K562 (cell line): ENCODE data around the gene DNAJB12. TPM values are rescaled to one million over a fixed set of nuclear protein-coding genes. Genes with fewer than 3 reads are reported as not detected.

Experiments
- ATAC-seq: fragments of 200-7000 bp; cut with Tn5 transposase; 3 replicates; pipeline ENCODE4 v1.9.1; 2020; ENCODE audit warnings: moderate library complexity
- BruUV-seq: library from RNA; stranded (reverse); fragments of 400-500 nt; replicated peaks from 2 replicates; lab custom pipeline; 2021; lab: Mats Ljungman, UMichigan
- CTCF ChIA-PET: fragments of 300-600 bp; formaldehyde crosslinking; extraction: SDS; loops from one replicate; lab custom pipeline; 2021; ENCODE audit warnings: low intra/inter-chr PET ratio; lab: Yijun Ruan, JAX
- POLR2A ChIA-PET: fragments of 300-600, 350-650 bp; sonication (Branson Sonifier 250); formaldehyde crosslinking; extraction: SDS; loops from one replicate; lab custom pipeline; 2021; ENCODE audit warnings: antibody characterized with exemption, inconsistent platforms; lab: Yijun Ruan, JAX
- DNase-seq, 4 experiments: peaks; one replicate each; pipeline versions ENCODE4 v3.0.0 to v3.0.0-alpha.2; 2011 to 2018; ENCODE audit warnings: low spot score in 3 of 4, mixed read lengths in 3 of 4; ENCODE audit errors: extremely low read depth in 1 of 4
- FAIRE-seq: peaks from 2 replicates; lab custom pipeline; 2011; peaks lifted over from hg19 to GRCh38; lab: Jason Lieb, UNC
- H2AFZ ChIP-seq: 2 replicates; pipeline ENCODE4 v1.6.0; 2011; ENCODE audit warnings: low read depth, low read length, control low read depth, inconsistent platforms
- H3K27ac ChIP-seq: fragments of 200-600 bp; 3 replicates; pipeline ENCODE4 v1.8.0; 2011; ENCODE audit warnings: low read depth, mild to moderate bottlenecking, control low read depth, inconsistent platforms, low read length, moderate library complexity, mixed read lengths; ENCODE audit errors: extremely low read depth
- H3K27me3 ChIP-seq, 2 experiments: fragments of 300-600 bp in 1 of 2; 2 replicates in 1 of 2; 3 replicates in 1 of 2; pipeline versions ENCODE4 v1.6.0 to v1.8.0; 2011; ENCODE audit warnings: inconsistent platforms in 2 of 2, low read length in 2 of 2, mild to moderate bottlenecking in 1 of 2, mixed read lengths in 1 of 2, moderate library complexity in 1 of 2; ENCODE audit not compliant: control insufficient read depth in 2 of 2, insufficient read depth in 2 of 2
- H3K36me3 ChIP-seq: fragments of 300-600 bp; 3 replicates; pipeline ENCODE4 v1.8.0; 2011; ENCODE audit warnings: mild to moderate bottlenecking, low read length, inconsistent platforms; ENCODE audit not compliant: control insufficient read depth, insufficient read depth
- H3K4me1 ChIP-seq, 2 experiments: fragments of 200-600 bp in 1 of 2; replicated peaks in 1 of 2; 2 replicates in 1 of 2; 3 replicates in 1 of 2; pipeline versions ENCODE4 v1.5.1 to v1.8.0; 2011; ENCODE audit warnings: inconsistent platforms in 2 of 2, low read length in 2 of 2, mild to moderate bottlenecking in 1 of 2, mixed read lengths in 1 of 2, moderate library complexity in 1 of 2; ENCODE audit not compliant: control insufficient read depth in 2 of 2, insufficient read depth in 2 of 2
- H3K4me2 ChIP-seq: 2 replicates; pipeline ENCODE4 v1.6.1; 2011; ENCODE audit warnings: low read length, control low read depth, inconsistent platforms, mixed read lengths; ENCODE audit not compliant: insufficient read depth
- H3K4me3 ChIP-seq: fragments of 200-600 bp; sonication (generic), shearing (Covaris generic); 2 replicates; pipeline ENCODE4 v1.5.1; 2016; ENCODE audit warnings: control low read depth, inconsistent platforms
- H3K79me2 ChIP-seq: fragments of 200-600 bp; 3 replicates; pipeline ENCODE4 v1.8.0; 2011; ENCODE audit warnings: low read length, inconsistent platforms; ENCODE audit not compliant: control insufficient read depth, insufficient read depth
- H3K9ac ChIP-seq, 2 experiments: 2 replicates each; pipeline versions ENCODE4 v1.6.0 to v1.6.1; 2011; ENCODE audit warnings: low read depth in 2 of 2, low read length in 2 of 2, control low read depth in 1 of 2, inconsistent platforms in 1 of 2, mild to moderate bottlenecking in 1 of 2, mixed read lengths in 1 of 2; ENCODE audit not compliant: insufficient read depth in 1 of 2
- H3K9me1 ChIP-seq: one replicate; pipeline ENCODE4 v1.6.0; 2011; ENCODE audit warnings: inconsistent platforms, mild to moderate bottlenecking, low read length, moderate library complexity; ENCODE audit not compliant: control insufficient read depth, insufficient read depth
- H3K9me3 ChIP-seq: replicated peaks from 2 replicates; pipeline ENCODE4 v1.5.1; 2011; ENCODE audit warnings: low read depth, low read length, inconsistent platforms; ENCODE audit not compliant: control insufficient read depth, insufficient read depth
- H4K20me1 ChIP-seq: replicated peaks from 2 replicates; pipeline ENCODE4 v1.6.1; 2011; ENCODE audit warnings: low read length, inconsistent platforms, mixed read lengths; ENCODE audit not compliant: control insufficient read depth, insufficient read depth
- ADNP ChIP-seq: fragments of 200-800 bp; sonication (Bioruptor generic); IDR thresholded peaks from 2 replicates; pipeline ENCODE4 v1.6.1; 2016; ENCODE audit warnings: missing genetic modification characterization, missing compliant biosample characterization
- BCOR ChIP-seq: fragments of 450-650 bp; IDR thresholded peaks from 2 replicates; pipeline ENCODE4 v1.6.1; 2016
- CC2D1A ChIP-seq: fragments of 450-650 bp; IDR thresholded peaks from 2 replicates; pipeline ENCODE4 v1.6.1; 2017; ENCODE audit warnings: mild to moderate bottlenecking
- HDAC1 ChIP-seq, 2 experiments: fragments of 450-650 bp; IDR thresholded peaks; 2 replicates each; pipeline ENCODE4 v1.6.1; 2016 to 2017; ENCODE audit warnings: inconsistent platforms in 1 of 2, mild to moderate bottlenecking in 1 of 2, moderate library complexity in 1 of 2
- HDAC2 ChIP-seq: fragments of 450-650 bp; IDR thresholded peaks from 2 replicates; pipeline ENCODE4 v1.6.1; 2016; ENCODE audit warnings: mild to moderate bottlenecking
- KDM1A ChIP-seq, 2 experiments: fragments of 450-650 bp; IDR thresholded peaks; 2 replicates each; pipeline ENCODE4 v1.6.1; 2016; ENCODE audit warnings: mild to moderate bottlenecking in 2 of 2
- NR2C1 ChIP-seq, 2 experiments: fragments of 450-650 bp; IDR thresholded peaks; 2 replicates each; pipeline ENCODE4 v1.6.1; 2017; ENCODE audit warnings: mild to moderate bottlenecking in 2 of 2, antibody characterized with exemption in 1 of 2, inconsistent platforms in 1 of 2, missing compliant biosample characterization in 1 of 2, missing genetic modification characterization in 1 of 2
- NR4A1 ChIP-seq, 2 experiments: fragments of 250-450 bp in 1 of 2; fragments of 450-650 bp in 1 of 2; sonication (Bioruptor Pico) in 1 of 2; IDR thresholded peaks; 2 replicates each; pipeline versions ENCODE4 v1.4.0 to v1.6.1; 2016 to 2020; ENCODE audit warnings: mild to moderate bottlenecking in 2 of 2, missing compliant biosample characterization in 1 of 2, missing genetic modification characterization in 1 of 2, moderate library complexity in 1 of 2
- PHF20 ChIP-seq: fragments of 450-650 bp; IDR thresholded peaks from 2 replicates; pipeline ENCODE4 v1.6.1; 2018; ENCODE audit not compliant: partially characterized antibody
- POU5F1 ChIP-seq: fragments of 150-350 bp; IDR thresholded peaks from 2 replicates; pipeline ENCODE4 v1.6.1; 2014; ENCODE audit warnings: borderline replicate concordance, low read length, low read depth, mild to moderate bottlenecking; ENCODE audit not compliant: partially characterized antibody
- PPARD ChIP-seq: fragments of 250-450 bp; sonication (Bioruptor Pico); IDR thresholded peaks from 2 replicates; pipeline ENCODE4 v1.8.0; 2022; ENCODE audit warnings: inconsistent platforms, mild to moderate bottlenecking, moderate library complexity
- SAP30 ChIP-seq: fragments of 200-600 bp; sonication (generic); IDR thresholded peaks from 2 replicates; pipeline ENCODE4 v1.6.1; 2012; ENCODE audit warnings: borderline replicate concordance, low read depth, mild to moderate bottlenecking, moderate library complexity, low read length, control low read depth, inconsistent platforms; ENCODE audit not compliant: insufficient read depth, poor library complexity, severe bottlenecking
- ZFP36 ChIP-seq: fragments of 150-350 bp; IDR thresholded peaks from 2 replicates; pipeline ENCODE4 v1.6.1; 2018; ENCODE audit warnings: low read length, low read depth; ENCODE audit not compliant: partially characterized antibody
- ZNF133 ChIP-seq: fragments of 250-450 bp; sonication (Bioruptor Pico); IDR thresholded peaks from 2 replicates; pipeline ENCODE4 v1.4.0; 2020; ENCODE audit warnings: mild to moderate bottlenecking
- WGBS: fragments of 100-300 bp; shearing (Covaris generic); methylation state at CpG from one replicate; pipeline ENCODE4 v1.1.6; 2016; ENCODE audit warnings: low coverage, mixed read lengths; ENCODE audit not compliant: insufficient coverage; ENCODE audit errors: missing lambda C conversion rate; 5-methylcytosine and 5-hydroxymethylcytosine counted together
- in situ Hi-C: fragments of 300-500 bp; cut with MboI; formaldehyde crosslinking; loops from 4 replicates; pipeline ENCODE4 v1.15.0; 2018; ENCODE audit warnings: inconsistent platforms, mixed read lengths
- intact Hi-C: fragments of 100-400 bp; cut with micrococcal nuclease; formaldehyde crosslinking; loops from 2 replicates; pipeline ENCODE4 v1.14.2; 2022
- polyA plus RNA-seq, 8 experiments: library from polyadenylated mRNA; depleted of rRNA in 4 of 8; stranded (reverse) in 5 of 8; unstranded in 3 of 8; fragments of >200 nt; fragmentation: Nextera tagmentation in 2 of 8; fragmentation: Illumina TruSeq in 1 of 8; extraction: Ambion mirVana in 2 of 8; extraction: Trizol in 1 of 8; gene quantifications; 2 replicates each; pipeline versions ENCODE4 v1.2.1 to v1.2.3, GENCODE V29; 2011 to 2014; ENCODE audit warnings: inconsistent platforms in 1 of 8, missing spikeins in 1 of 8
- total RNA-seq, 7 experiments: library from RNA; depleted of rRNA in 6 of 7; stranded (reverse); fragments of >200 nt in 6 of 7; fragmentation: Illumina TruSeq in 2 of 7; extraction: Trizol in 2 of 7; gene quantifications; 2 replicates each; pipeline versions ENCODE4 v1.2.1 to v1.2.3, GENCODE V29; 2011 to 2021; ENCODE audit warnings: low replicate concordance in 1 of 7
- TF ChIP-seq, protein P1 (sequence below): IDR thresholded peaks from 3 replicates; pipeline ENCODE4 v1.6.1; 2011; ENCODE audit warnings: borderline replicate concordance, mild to moderate bottlenecking, moderate library complexity; ENCODE audit not compliant: insufficient read length; ENCODE audit errors: extremely low read depth
- TF ChIP-seq, protein P2 (sequence below), 2 experiments: IDR thresholded peaks; 2 replicates each; pipeline ENCODE4 v1.6.1; 2012; ENCODE audit warnings: improper control_type of control experiment in 2 of 2, low read depth in 2 of 2, low read length in 2 of 2, borderline replicate concordance in 1 of 2

The DNAJB12 gene
- total and polyA plus RNA-seq, 9 of the 15 experiments (the other 6 are each of a cell fraction or from before 2014, with no cell fraction given): 3.5 to 31.5 (median 20.3) TPM

DNA sequence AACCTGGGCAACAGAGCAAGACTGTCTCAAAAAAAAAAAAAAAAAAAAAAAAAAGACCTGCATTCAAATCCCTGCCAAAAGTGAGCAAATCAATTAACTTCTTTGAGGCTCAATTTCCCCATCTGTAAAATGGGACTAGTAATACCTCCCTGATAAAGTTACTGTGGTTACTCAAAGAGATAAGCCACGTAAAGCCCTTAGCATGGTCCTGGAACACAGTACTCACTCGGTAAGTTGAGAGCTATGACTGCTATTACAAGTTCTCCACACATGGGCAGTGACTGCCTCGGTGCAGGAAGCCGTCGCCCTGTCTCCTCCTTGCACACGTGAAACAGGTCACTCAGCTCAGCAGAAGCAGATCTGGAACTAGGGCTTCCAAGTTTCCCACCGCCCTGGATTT lies 43.1 kb downstream of the DNAJB12 start:
- H3K36me3 ChIP-seq: no peaks in the 10 kb centered on the region
- H3K4me2 ChIP-seq: no peak overlapping the region
- POLR2A ChIA-PET: interaction anchor here (0.7 to 2.3 kb wide), 4 partner anchors 10 to 467 kb away, joined by 3 to 17 read pairs (median 5); no protein-coding TSS in a partner anchor
- CTCF ChIA-PET: no interaction called here
- H3K27me3 ChIP-seq: no peaks in the 10 kb centered on the region
- DNase-seq (no peak), FAIRE-seq (peak; percentile 32), ATAC-seq (no peak)
- no peak overlapping the region; the same call in 2 of the 3 replicates for H3K27ac ChIP-seq
- H3K9me1 ChIP-seq: no peaks in the 10 kb centered on the region
- intact Hi-C loops: no loop called here
- no peaks in the 10 kb centered on the region for H4K20me1 ChIP-seq
- no peak overlapping the region for H3K4me3 ChIP-seq
- H3K9ac ChIP-seq: no peak overlapping the region
- H3K9me3 ChIP-seq: no peaks in the 10 kb centered on the region
- 58% methylated on average over 7 of the region's 7 CpGs for WGBS
- peaks cover 42 to 66% of the 10 kb centered on the region in 2 experiments for H3K4me1 ChIP-seq
- no TSS peak for BruUV-seq
- no peak overlapping the region for H2AFZ ChIP-seq
- H3K79me2 ChIP-seq: no peaks in the 10 kb centered on the region
- in situ Hi-C loops: no loop called here
- TF ChIP-seq PHF20 (peak; percentile 59), SAP30 (no peak), BCOR (peak; percentile 99), ZNF133 (CRISPR knock-in tag) (no peak), KDM1A (IDR thresholded peaks at IDR 0.05) (peak; percentile 83 to 92), HDAC1 (IDR thresholded peaks at IDR 0.05) (peak in 1 of 2 experiments; percentile 46; a peak in 2 of 4 replicates), NR4A1 (CRISPR knock-in tag; IDR thresholded peaks at IDR 0.05) (no peak), NR4A1 (tag; IDR thresholded peaks at IDR 0.05) (0 out of 2 replicates have a peak, but pooled peaks have one; percentile 35), NR2C1 (IDR thresholded peaks at IDR 0.05) (no peak), NR2C1 (tag; IDR thresholded peaks at IDR 0.05) (0 out of 2 replicates have a peak, but pooled peaks have one; percentile 11), POU5F1 (no peak), PPARD (no peak), CC2D1A (0 out of 2 replicates have a peak, but pooled peaks have one; percentile 18), ZFP36 (no peak), ADNP (tag) (peak; percentile 89), HDAC2 (peak; percentile 91)
- TF ChIP-seq, protein P1, sequence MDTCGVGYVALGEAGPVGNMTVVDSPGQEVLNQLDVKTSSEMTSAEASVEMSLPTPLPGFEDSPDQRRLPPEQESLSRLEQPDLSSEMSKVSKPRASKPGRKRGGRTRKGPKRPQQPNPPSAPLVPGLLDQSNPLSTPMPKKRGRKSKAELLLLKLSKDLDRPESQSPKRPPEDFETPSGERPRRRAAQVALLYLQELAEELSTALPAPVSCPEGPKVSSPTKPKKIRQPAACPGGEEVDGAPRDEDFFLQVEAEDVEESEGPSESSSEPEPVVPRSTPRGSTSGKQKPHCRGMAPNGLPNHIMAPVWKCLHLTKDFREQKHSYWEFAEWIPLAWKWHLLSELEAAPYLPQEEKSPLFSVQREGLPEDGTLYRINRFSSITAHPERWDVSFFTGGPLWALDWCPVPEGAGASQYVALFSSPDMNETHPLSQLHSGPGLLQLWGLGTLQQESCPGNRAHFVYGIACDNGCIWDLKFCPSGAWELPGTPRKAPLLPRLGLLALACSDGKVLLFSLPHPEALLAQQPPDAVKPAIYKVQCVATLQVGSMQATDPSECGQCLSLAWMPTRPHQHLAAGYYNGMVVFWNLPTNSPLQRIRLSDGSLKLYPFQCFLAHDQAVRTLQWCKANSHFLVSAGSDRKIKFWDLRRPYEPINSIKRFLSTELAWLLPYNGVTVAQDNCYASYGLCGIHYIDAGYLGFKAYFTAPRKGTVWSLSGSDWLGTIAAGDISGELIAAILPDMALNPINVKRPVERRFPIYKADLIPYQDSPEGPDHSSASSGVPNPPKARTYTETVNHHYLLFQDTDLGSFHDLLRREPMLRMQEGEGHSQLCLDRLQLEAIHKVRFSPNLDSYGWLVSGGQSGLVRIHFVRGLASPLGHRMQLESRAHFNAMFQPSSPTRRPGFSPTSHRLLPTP: no peak
- TF ChIP-seq, protein P2, sequence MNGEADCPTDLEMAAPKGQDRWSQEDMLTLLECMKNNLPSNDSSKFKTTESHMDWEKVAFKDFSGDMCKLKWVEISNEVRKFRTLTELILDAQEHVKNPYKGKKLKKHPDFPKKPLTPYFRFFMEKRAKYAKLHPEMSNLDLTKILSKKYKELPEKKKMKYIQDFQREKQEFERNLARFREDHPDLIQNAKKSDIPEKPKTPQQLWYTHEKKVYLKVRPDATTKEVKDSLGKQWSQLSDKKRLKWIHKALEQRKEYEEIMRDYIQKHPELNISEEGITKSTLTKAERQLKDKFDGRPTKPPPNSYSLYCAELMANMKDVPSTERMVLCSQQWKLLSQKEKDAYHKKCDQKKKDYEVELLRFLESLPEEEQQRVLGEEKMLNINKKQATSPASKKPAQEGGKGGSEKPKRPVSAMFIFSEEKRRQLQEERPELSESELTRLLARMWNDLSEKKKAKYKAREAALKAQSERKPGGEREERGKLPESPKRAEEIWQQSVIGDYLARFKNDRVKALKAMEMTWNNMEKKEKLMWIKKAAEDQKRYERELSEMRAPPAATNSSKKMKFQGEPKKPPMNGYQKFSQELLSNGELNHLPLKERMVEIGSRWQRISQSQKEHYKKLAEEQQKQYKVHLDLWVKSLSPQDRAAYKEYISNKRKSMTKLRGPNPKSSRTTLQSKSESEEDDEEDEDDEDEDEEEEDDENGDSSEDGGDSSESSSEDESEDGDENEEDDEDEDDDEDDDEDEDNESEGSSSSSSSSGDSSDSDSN (IDR thresholded peaks at IDR 0.05; ENCODE audit: borderline replicate concordance in 1 of 2, low read depth in 2 of 2, low read length in 2 of 2): 0 out of 4 replicates have a peak, but pooled peaks of 1 of the 2 experiments have one; percentile 30
